HG03045 (cell line): ENCODE results near the gene THSD4.
"Not testable (repeated sequence)": the region's sequence is repeated elsewhere in the genome, so short reads cannot be mapped to it uniquely, and the experiment has no call there.

Experiments used
- ATAC-seq: cut with Tn5 transposase; IDR thresholded peaks from one replicate; pipeline ENCODE4 v1.9.1; 2021; ENCODE audit warnings: mild to moderate bottlenecking, moderate library complexity; ENCODE audit not compliant: unreplicated experiment

Gene THSD4

DNA sequence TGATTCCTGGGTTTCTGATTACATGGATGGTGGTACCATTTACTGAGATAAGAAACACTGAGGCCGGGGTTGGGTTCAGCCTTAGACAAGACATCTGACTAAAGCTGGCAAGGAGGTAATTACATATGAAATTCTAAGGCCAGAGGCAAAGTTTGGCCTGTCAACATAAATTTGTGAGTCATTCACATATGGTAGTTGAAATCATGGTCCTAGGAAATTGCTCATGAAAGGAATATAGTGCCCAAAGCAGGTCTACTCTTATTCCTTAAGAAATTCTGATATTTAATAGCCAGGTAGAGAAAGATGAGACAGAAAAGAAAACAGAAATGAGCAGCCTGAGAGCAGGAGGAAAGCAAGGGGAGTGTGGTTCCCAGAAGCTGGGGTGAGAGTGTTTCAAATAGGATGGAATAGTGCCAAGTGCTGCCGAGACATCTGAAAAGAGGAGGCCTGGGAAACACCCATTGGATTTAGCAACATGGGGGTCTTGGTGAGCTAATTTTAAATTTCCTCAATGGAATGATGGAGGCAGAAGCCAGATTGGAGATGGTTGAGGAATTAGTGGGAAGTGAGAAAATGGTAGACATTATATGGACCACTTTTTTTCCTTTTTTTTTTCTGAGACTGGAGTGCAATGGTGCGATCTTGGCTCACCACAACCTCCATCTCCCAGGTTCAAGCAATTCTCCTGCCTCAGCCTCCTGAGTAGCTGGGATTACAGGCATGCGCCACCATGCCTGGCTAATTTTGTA, 610.1 kb downstream of the THSD4 start:
- ATAC-seq, result not testable (repeated sequence)

DNA sequence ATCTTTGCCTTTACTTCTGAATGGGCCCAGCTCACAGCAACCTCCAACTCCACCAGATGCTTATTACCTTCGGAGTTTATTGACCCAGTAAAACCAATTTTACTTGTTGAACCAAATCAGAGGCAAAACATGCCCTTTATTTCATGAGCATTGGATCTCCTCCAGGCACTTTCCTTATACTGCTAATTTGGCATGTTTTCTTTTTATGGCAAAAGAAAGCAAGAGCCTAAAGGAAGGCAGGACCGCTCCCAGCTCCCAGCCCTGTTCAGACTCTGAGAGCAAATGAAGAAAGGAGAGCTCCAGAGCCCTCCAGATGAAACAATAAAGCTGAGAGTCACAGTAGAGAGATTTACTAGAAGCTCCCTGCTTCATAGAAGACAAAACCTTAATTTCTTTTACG, 613.6 kb downstream of the THSD4 start:
- no peak for ATAC-seq

DNA sequence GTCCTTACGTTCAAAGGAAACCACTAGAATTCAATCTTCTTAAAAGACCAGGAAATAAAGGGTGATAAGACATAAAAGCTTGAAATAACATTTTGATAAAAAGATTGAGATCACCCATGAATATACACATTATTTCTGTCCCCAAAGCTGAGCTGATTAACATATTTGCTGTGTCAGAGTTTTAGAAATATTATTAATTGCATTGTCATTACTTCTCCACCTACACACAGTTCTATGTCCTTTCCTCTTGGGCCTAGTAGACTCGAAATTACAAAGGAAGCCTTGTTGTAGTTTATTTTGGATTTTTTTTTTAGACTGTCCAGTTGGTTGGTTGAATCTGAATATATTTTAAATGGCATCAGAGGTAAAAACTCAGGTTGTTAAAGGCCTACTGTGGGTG, 614.0 kb downstream of the THSD4 start:
- ATAC-seq, result no peak

DNA sequence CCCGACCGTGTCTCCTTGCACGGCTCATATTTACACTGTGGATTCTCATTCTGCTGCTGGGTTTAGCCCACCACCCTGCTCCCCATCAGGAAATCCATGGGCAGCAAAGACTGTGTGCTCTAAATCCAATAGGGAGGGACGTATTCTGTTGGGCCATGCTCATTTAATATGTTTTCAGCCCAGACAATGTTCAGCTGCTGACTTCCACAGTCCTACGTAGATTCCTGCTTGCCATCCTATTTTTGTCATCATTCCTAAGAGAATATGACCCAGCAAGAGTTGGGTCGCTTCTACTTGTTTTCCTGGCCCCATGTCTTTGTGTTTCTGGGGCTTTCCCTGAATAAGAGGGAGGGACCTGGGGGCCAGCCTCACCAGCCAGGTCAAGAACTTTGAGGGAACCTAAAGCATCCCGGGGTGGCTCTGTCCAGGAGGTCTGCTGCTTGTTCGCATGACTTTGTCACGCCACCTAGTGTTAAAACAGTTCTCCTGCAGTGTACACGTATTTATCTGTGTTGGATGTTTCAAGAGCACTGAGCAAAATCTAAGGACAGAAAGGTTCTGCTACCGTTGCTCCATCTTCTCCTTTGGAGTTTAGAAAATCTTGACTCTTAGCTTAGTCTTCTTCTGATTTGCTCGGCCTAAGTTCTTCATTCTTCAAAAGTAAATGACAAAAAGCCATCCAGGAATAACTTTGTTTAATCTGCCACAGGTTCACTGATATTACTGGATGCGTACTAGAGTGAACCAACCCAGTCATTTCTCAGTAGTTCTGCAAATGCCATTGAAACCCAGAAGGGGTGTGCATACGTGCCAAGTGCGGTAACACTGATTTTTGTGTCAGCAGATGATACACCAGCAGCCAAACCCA, 615.2 kb downstream of the THSD4 start:
- ATAC-seq, result no peak

DNA sequence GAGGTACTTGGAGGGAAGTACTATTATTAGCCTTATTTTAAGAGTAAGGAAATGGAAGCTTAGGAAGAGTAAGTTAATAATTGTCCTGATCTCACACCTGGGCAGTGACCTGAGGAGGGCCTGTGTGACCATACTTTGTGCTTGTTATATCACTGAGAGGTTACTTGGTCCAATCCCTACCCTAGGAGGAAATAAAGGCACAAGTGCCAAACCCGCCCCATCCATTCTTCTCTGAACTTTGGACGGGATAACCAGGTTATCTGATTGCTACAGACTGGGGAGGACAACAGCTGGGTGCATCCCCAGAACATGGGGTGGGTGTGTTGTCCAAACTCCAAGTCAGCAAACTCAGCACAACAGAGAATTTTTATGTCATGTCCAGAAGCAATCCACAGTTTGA, 617.4 kb downstream of the THSD4 start:
- ATAC-seq, result no peak

DNA sequence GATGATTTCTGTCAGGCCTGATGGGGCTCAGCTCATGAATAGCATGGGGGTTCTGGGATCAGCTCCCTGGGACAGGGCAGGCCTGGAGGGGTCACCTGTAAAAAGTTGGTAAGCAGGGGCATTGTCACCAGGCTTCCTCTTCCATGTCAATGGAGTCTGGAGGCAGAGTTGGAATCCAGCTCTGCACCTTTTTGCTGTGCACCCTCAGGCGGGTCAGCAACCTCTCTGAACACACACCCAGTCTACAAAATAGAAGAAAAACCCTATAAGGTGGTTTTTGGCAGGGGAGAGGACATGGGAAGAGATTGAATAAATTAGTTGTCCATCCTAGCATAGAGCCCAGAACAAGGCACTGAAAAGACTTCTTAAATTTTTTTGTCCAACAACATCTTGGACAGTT, 617.9 kb downstream of the THSD4 start:
- ATAC-seq, result no peak

DNA sequence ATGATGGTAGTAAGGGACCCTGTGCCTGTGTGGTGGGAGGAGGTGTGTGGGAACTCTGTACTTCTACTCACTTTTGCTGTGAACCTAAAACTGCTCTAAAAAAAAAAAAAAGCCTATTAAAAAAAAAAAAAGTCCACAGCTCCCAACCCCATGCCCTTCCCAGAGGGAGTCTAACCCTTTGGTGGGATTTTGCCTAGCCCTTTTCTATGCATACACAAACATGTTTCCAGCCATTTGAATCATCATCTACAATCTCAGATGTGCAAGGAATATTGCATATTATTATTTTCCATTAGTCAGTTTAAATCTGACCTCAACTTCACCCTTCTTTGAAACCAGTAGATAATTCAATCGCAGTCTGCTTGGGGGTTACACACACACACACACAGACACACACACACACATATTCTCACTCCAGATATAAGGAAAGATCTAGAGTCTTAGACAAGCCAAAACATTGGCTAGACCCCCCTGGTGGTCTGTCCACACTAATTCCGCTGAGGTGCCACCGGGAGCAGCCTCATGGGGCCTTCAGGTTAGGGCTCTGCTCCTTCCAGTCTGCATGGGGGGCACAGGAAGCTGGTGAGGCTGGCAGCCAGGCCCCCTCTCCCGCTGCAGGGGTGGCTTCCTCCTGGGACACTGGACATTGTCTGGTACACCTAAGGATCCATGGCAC, 619.6 kb downstream of the THSD4 start:
- no peak for ATAC-seq

DNA sequence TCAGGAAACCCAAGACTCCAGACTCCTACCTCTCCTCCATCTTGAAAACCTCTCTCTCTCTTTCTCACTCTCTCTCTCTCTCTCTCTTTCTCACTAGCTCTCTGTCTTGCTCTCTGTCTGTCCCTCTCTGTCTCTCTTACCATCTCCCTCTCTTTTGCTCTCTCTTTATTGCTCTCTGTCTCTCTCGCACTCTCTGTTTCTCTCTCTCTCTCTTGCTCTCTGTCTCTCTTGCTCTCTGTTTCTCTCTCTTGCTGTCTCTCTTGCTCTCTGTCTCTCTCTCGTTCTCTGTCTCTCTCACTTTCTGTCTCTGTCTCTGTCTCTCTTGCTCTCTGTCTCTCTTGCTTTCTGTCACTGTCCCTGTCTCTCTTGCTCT, 620.1 kb downstream of the THSD4 start:
- ATAC-seq, result no peak

DNA sequence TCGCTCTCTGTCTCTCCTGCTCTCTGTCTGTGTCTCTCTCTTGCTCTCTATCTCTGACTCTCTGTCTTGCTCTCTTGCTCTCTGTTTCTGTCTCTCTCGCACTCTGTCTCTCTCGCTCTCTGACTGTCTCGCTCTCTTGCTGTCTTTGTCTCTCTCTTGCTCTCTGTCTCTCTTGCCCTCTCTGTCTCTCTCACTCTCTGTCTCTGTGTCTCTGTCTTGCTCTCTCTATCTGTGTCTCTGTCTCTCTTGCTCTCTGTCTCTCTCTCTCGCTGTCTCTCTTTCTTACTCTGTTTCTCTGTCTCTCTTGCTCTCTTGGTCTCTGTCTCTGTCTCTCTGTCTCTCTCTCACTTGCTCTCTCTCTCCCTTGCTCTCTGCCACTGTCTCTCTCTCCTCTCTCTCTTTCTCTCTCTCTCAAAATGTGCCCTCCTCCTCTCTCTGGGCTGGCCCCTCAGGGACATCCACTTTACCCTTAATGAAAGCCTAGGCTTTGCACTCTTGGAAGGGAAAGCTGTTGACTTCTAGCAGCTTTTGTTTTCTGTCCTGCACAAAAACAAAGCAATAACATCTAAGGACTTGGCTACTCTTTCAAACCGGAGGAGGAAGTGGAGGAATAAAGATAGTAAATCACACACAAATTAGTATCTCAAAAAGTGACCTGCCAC, 621.1 kb downstream of the THSD4 start:
- no peak for ATAC-seq

DNA sequence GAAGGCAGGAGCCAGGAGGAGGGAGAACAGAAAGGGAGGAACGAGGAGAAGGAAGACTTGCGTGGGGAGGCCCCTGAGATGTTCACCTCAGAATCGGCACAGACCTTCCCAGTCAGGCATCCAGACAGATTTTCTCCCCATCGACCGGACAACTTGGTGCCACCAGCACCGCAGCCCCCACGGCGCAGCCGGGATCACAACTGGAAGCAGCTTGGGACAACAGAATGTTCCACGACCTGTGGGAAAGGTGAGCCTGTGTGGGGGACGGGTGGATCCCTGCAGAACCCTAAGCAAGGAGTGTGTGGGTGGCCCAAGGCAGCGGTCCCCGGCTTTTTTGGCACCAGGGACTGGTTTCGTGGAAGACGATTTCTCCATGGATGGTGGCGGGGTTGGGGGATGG, 622.5 kb downstream of the THSD4 start:
- ATAC-seq, result no peak

DNA sequence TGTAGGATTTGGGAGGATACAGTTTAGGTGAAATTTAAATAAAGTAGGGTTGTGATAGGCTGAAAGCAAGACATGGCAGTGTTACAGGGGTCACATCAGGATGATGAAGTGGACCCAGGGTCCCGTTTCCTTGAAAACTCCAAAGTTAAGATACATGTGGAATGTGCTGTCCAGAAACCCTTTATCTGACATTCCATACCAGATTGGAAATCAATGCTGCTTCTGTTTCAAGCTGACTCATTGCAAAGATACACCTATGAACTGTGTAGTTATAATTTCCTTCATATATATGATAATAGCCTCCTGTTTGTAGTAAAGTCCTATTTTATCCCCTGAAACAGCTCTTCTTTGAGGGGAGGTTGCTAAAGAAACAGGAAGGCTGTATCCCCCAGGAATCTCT, 624.1 kb downstream of the THSD4 start:
- ATAC-seq, result no peak

DNA sequence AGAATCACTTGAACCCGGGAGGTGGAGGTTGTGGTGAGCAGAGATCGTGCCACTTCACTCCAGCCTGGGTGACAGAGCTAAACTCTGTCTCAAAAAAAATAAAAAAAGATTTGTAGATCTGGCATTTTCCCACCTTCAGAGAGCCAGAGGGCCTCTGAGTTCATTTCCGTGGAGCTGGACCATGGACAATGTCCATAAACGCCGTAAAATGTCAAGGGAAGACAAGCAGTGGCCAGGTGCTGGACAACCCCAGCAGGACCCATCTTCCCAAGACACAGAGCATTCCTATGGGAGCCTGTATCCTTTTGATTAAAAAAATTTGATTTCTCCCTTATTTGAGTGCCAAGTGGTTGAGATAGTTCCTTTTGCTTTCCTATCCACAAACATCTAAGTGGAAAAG, 627.7 kb downstream of the THSD4 start:
- no peak for ATAC-seq

DNA sequence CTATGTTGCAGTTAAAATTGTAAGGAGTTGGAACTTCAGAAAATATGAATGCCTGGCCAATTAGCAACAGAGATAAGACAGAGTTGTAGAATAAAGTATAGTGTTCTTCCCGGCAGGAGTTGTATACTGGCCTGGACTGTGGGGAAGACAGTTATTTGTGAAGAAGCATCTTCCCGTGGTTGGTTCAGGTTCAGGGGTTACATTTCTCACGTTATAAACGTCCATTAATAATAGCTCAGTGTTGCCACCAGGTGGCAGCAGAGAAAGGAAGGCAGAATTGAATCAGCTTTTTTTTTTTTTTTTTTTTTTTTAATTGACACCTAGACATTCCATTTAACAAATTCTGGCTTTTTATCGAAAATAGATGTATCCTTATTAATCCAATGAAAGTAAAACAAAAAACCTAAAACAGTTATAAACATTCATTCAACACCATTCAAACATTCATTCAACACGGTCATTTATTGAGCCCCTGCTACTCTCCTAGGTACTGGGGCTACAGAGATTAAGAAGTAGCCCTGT, 628.7 kb downstream of the THSD4 start:
- ATAC-seq, result no peak

DNA sequence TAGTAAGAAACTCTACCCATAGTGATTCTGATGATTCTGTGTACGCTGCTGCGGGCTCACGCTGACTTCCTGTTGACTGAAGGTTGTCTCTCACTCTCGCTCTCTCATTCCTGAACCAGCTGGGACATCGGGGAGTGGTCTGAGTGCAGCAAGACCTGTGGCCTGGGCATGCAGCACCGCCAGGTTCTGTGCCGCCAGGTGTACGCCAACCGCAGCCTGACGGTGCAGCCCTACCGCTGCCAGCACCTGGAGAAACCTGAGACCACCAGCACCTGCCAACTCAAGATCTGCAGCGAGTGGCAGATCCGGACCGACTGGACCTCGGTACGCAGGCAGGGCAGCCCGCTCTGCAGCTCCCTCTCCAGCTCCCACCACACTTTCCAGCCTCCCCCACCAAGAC, 631.4 kb downstream of the THSD4 start:
- no peak for ATAC-seq

DNA sequence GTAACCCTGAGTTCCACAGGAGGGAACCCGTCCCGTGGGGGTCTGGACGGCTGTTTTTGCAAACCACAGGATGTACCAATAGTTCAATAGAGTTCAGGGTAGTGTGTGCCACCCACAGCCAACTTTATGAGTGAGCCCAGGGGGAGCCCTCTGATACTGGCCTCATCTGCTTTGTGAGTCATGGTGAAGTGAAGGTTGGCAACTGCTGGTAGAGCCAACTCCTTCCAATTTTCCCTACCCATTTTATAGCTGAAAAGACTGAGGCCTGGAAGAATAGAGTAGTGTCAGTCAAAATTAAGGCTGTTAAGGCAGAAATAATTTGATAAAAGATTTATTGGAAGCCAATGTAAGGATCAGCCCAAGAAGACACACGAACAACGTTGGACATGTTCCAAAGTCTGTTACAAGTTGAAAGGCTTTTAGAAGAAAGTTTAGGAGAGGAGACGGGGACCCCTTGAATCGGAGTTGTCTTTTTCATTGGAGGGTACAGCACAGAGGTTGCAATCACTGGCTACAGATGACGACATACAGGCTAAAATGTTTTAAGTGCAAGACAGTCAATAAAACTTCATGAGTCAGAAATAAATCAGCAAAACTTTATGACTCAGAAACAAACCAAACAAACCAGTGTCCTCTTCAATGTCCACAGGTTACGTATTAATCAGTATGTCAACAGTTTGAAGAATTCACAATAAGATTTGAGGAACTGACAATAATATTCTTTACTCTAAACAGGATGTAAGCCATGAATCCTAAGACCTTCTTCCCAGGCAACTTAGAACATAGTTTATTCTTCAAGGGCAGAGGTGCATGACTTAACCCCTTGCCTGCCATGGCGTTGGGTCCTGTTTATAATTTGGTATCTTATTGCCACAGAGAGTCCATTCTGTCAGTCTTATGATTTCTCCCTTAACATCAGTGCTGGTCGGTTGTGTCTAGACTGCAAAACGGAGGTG, 632.1 kb downstream of the THSD4 start:
- ATAC-seq, result no peak

DNA sequence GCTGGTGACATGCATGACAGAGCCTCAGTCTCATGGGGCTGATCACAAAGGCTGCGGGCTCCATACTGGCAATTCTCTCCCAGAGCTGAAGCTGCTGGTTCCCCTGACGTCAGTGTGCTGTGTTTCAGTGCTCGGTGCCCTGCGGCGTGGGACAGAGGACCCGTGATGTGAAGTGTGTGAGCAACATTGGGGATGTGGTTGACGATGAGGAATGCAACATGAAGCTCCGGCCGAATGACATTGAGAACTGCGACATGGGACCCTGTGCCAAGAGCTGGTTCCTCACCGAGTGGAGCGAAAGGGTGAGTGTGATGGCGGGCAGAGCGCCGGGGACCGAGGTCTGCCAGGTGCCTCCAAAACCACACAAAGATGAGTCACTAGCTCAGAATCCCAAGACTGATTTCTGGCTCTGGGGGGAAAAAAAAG, 633.0 kb downstream of the THSD4 start:
- ATAC-seq, result no peak

DNA sequence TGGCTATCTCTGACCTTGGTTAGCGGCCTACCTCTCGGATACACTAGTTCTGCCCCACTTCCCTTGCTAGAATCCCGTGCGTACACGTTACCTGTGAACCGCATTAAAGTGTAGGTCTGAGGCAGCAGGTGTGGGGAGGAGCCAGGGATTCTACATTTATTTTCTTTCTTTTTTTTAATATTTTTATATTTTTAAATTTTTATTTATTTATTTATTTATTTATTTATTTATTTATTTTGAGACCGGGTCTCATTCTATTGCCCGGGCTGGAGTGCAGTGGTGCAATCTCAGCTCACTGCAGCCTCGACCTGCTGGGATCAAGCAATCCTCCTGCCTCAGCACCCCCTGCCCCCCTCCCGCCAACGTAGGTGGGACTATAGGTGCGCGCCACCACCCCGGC, 634.2 kb downstream of the THSD4 start:
- no peak for ATAC-seq

DNA sequence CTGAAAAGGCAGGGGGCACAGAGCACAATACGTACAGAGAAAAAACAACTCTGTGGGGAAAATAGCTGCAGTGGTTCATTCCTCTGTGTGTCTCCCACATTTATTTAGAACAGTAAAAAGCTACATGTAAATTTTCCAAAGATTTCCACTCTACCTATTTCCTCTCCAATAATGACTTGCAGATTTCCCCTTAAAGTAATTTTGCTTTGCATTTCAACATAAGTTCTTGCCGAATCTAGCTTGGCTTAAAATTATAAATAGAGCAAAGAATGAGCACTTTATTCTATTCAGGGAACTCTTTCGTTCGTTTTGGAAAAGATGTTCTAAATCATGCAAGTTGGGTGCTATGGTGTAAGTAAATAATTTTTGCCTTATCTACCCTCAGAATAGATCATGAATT, 636.9 kb downstream of the THSD4 start:
- ATAC-seq, result no peak

DNA sequence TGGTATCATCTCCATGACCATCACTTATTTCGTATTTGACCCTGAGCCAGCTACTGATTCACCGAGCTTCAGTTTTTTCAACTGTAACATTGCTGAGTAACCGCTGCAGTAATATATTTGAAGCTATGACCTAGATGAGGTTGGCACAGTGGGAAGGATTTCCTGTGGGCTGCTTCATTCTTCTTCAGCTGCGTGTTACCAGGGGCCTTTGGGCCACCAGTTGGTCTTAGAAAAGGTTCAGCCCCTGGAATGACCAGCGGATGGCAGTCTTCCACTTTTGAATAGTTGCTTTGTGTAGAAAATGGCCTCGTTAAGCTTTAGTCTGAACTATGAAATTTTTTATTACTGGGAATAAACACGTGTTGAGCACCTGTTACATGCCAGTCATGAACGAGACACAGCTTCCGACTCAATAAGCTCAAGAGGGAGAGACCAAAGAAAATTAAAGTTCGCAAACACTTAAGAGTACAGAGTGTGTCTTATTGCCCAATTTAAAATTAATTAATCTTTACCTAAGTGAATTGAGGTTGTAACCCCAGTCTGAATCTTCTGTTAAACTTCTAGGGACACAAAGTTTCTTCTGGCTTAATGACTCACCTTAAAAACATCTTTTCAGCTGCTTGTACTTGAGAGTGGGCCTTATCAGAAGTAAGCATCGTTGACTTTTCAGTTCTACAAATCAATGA, 637.5 kb downstream of the THSD4 start:
- ATAC-seq, result no peak
